H1 (cell line): ENCODE data around the gene CXCR4. TPM values are rescaled to one million over a fixed set of nuclear protein-coding genes. Genes with fewer than 3 reads are reported as not detected.

Experiments used
- CHD7 ChIP-seq: fragments of 300-600 bp; sonication (generic); IDR thresholded peaks from 2 replicates; pipeline ENCODE4 v1.7.1; 2012; ENCODE audit warnings: low read length, moderate library complexity, mild to moderate bottlenecking, inconsistent platforms; ENCODE audit not compliant: insufficient replicate concordance
- EZH2 ChIP-seq: fragments of 200-600 bp; sonication (generic); IDR thresholded peaks from 2 replicates; pipeline ENCODE4 v1.7.1; 2012; ENCODE audit warnings: low read depth, mild to moderate bottlenecking, moderate library complexity, low read length, inconsistent platforms; ENCODE audit not compliant: severe bottlenecking
- POU5F1 ChIP-seq: IDR thresholded peaks from 2 replicates; pipeline ENCODE4 v1.6.1; 2011; ENCODE audit warnings: low read depth, mild to moderate bottlenecking, low read length, moderate library complexity
- polyA plus RNA-seq, 7 experiments: library from polyadenylated mRNA; depleted of rRNA in 3 of 7; stranded (reverse) in 5 of 7; unstranded in 2 of 7; fragments of >200 nt in 5 of 7; fragments of 200-250 nt in 2 of 7; gene quantifications; 1 replicate in 5 of 7; 2 replicates in 1 of 7; 4 replicates in 1 of 7; pipeline versions ENCODE4 v1.2.1 to v1.2.3, GENCODE V29; 2011 to 2013; ENCODE audit warnings: missing spikeins in 2 of 7, mixed read lengths in 2 of 7
- total RNA-seq: library from RNA; stranded (reverse); fragmentation: NEBNext Ultra II Directional; extraction: Animal tissue kit (Norgen Biotek cat#: 25700); gene quantifications from 2 replicates; pipeline ENCODE4 v1.2.1, GENCODE V29; 2021

The CXCR4 gene
- total and polyA plus RNA-seq, 2 of the 8 experiments (the other 6 are each of a cell fraction or from before 2014, with no cell fraction given), result 1.8 to 2.8 TPM

- TF ChIP-seq CHD7, result no peak
- TF ChIP-seq POU5F1, result no peak
- no peak for TF ChIP-seq EZH2
These were observed 12.6 kb upstream of the CXCR4 start (continued) for GRCh38 chr2:136130511-136130910.
